Duodenal mucosa (tissue), 2 donors: Measurements from ENCODE around the gene DENND1B.
"Not testable (repeated sequence)": the region's sequence is repeated elsewhere in the genome, so short reads cannot be mapped to it uniquely, and the experiment has no call there.

ENCODE experiments used
- H3K27ac ChIP-seq: one replicate; pipeline ENCODE4 v1.7.0; 2013; ENCODE audit warnings: low read depth, low read length
- H3K27me3 ChIP-seq, 2 donors: one replicate each; pipeline ENCODE4 v1.7.0; 2013; ENCODE audit warnings: low read length in 2 of 2, control low read depth in 1 of 2; ENCODE audit not compliant: insufficient read depth in 2 of 2, control insufficient read depth in 1 of 2
- H3K36me3 ChIP-seq, 2 donors: one replicate each; pipeline ENCODE4 v1.7.0; 2013; ENCODE audit warnings: low read length in 2 of 2, control low read depth in 1 of 2; ENCODE audit not compliant: insufficient read depth in 2 of 2, control insufficient read depth in 1 of 2
- H3K4me1 ChIP-seq, 2 donors: one replicate each; pipeline ENCODE4 v1.7.0; 2013; ENCODE audit warnings: low read length in 2 of 2, control low read depth in 1 of 2; ENCODE audit not compliant: insufficient read depth in 2 of 2, control insufficient read depth in 1 of 2
- H3K4me3 ChIP-seq, 2 donors: one replicate each; pipeline ENCODE4 v1.7.0; 2013; ENCODE audit warnings: low read length in 2 of 2, low read depth in 1 of 2
- H3K9ac ChIP-seq, 2 donors: one replicate each; pipeline ENCODE4 v1.7.0; 2013; ENCODE audit warnings: low read length in 2 of 2, low read depth in 1 of 2
- H3K9me3 ChIP-seq, 2 donors: one replicate each; pipeline ENCODE4 v1.7.0; 2013; ENCODE audit warnings: low read length in 2 of 2, control low read depth in 1 of 2; ENCODE audit not compliant: control insufficient read depth in 1 of 2

DENND1B gene

GRCh38 chr1:197771904-197772556 lies 3.2 kb downstream of the DENND1B start:
- Histone ChIP-seq H3K4me3 (peak overlapping the region; percentile 37 to 83), H3K27ac (no peak overlapping the region)

GRCh38 chr1:197771386-197771785 lies 3.9 kb downstream of the DENND1B start:
- H3K4me1 ChIP-seq: peaks cover 37 to 47% of the 10 kb centered on the region in 2 donors
- H3K9me3 ChIP-seq: no peaks in the 10 kb centered on the region
- H3K4me3 ChIP-seq: peak overlapping the region; percentile 13 to 37
- no peak overlapping the region for H3K27ac ChIP-seq
- no peak overlapping the region for H3K9ac ChIP-seq
- no peaks in the 10 kb centered on the region for H3K36me3 ChIP-seq
- no peaks in the 10 kb centered on the region for H3K27me3 ChIP-seq

More at GRCh38 chr1:197771904-197772556, 3.2 kb downstream of the DENND1B start:
- H3K4me1 ChIP-seq: peaks cover 43 to 53% of the 10 kb centered on the region in 2 donors
- no peaks in the 10 kb centered on the region for H3K36me3 ChIP-seq
- peak overlapping the region in 1 of 2 donors; percentile 8 for H3K9ac ChIP-seq
- no peaks in the 10 kb centered on the region for H3K9me3 ChIP-seq
- H3K27me3 ChIP-seq: no peaks in the 10 kb centered on the region

GRCh38 chr1:197770243-197770642 lies 5.0 kb downstream of the DENND1B start:
- Histone ChIP-seq H3K9ac (no peak overlapping the region), H3K4me3 (no peak overlapping the region), H3K36me3 (no peaks in the 10 kb centered on the region), H3K27me3 (no peaks in the 10 kb centered on the region), H3K4me1 (peaks cover 27 to 38% of the 10 kb centered on the region in 2 donors), H3K27ac (no peak overlapping the region), H3K9me3 (no peaks in the 10 kb centered on the region)

- H3K4me3 ChIP-seq: no peak overlapping the region
Measured at GRCh38 chr1:197769287-197769686, 6.0 kb downstream of the DENND1B start.

GRCh38 chr1:197768014-197768805 lies 7.1 kb downstream of the DENND1B start:
- Histone ChIP-seq H3K27me3 (no peaks in the 10 kb centered on the region), H3K9me3 (no peaks in the 10 kb centered on the region), H3K27ac (no peak overlapping the region), H3K9ac (no peak overlapping the region), H3K4me3 (no peak overlapping the region), H3K4me1 (peaks cover 25 to 33% of the 10 kb centered on the region in 2 donors), H3K36me3 (no peaks in the 10 kb centered on the region)

More at GRCh38 chr1:197769287-197769686, 6.0 kb downstream of the DENND1B start:
- no peaks in the 10 kb centered on the region for H3K9me3 ChIP-seq
- peaks cover 27 to 38% of the 10 kb centered on the region in 2 donors for H3K4me1 ChIP-seq
- H3K27me3 ChIP-seq: no peaks in the 10 kb centered on the region
- no peaks in the 10 kb centered on the region for H3K36me3 ChIP-seq
- no peak overlapping the region for H3K27ac ChIP-seq
- no peak overlapping the region for H3K9ac ChIP-seq

GRCh38 chr1:197763769-197764168 lies 11.5 kb downstream of the DENND1B start:
- Histone ChIP-seq H3K4me1 (peaks cover 3 to 5% of the 10 kb centered on the region in 2 donors), H3K9me3 (no peaks in the 10 kb centered on the region), H3K27ac (no peak overlapping the region), H3K9ac (no peak overlapping the region), H3K4me3 (no peak overlapping the region), H3K36me3 (peaks cover 0 to 4% of the 10 kb centered on the region in 2 donors), H3K27me3 (no peaks in the 10 kb centered on the region)

GRCh38 chr1:197763307-197763706 lies 12.0 kb downstream of the DENND1B start:
- Histone ChIP-seq H3K9me3 (no peaks in the 10 kb centered on the region), H3K27ac (no peak overlapping the region), H3K4me1 (peaks cover 2 to 5% of the 10 kb centered on the region in 2 donors), H3K9ac (no peak overlapping the region), H3K4me3 (no peak overlapping the region), H3K36me3 (peaks cover 0 to 4% of the 10 kb centered on the region in 2 donors), H3K27me3 (no peaks in the 10 kb centered on the region)

GRCh38 chr1:197761654-197762053 lies 13.6 kb downstream of the DENND1B start:
- Histone ChIP-seq H3K9me3 (no peaks in the 10 kb centered on the region), H3K4me3 (no peak overlapping the region), H3K36me3 (peaks cover 0 to 4% of the 10 kb centered on the region in 2 donors), H3K9ac (no peak overlapping the region), H3K27ac (no peak overlapping the region), H3K4me1 (no peaks in the 10 kb centered on the region), H3K27me3 (no peaks in the 10 kb centered on the region)

- H3K27ac ChIP-seq, H3K36me3 ChIP-seq, H3K4me3 ChIP-seq, H3K27me3 ChIP-seq, H3K9me3 ChIP-seq, H3K9ac ChIP-seq, H3K4me1 ChIP-seq: not testable (repeated sequence)
Measured at GRCh38 chr1:197755553-197755952, 19.7 kb downstream of the DENND1B start.

- not testable (repeated sequence) for H3K4me3 ChIP-seq, H3K27ac ChIP-seq, H3K9me3 ChIP-seq, H3K4me1 ChIP-seq, H3K27me3 ChIP-seq, H3K36me3 ChIP-seq, H3K9ac ChIP-seq
Measured at GRCh38 chr1:197752652-197753164, 22.6 kb downstream of the DENND1B start.
